Neuronal stem cell (in vitro differentiated cells): Measurements from ENCODE around the gene SLC41A3.
"Not testable (repeated sequence)": the region's sequence is repeated elsewhere in the genome, so short reads cannot be mapped to it uniquely, and the experiment has no call there.

ENCODE experiments used
- DNase-seq: peaks from one replicate; pipeline ENCODE4 v3.0.0-alpha.2; 2013; ENCODE audit warnings: low spot score
- H2AFZ ChIP-seq: one replicate; pipeline ENCODE4 v1.6.1; 2013; ENCODE audit warnings: mild to moderate bottlenecking, low read length, inconsistent platforms
- H2AK5ac ChIP-seq: 2 replicates; pipeline ENCODE4 v1.6.1; 2013; ENCODE audit warnings: low read depth, mild to moderate bottlenecking, inconsistent platforms, low read length, moderate library complexity, mixed read lengths
- H2BK120ac ChIP-seq: 2 replicates; pipeline ENCODE4 v1.6.1; 2013; ENCODE audit warnings: low read depth, mild to moderate bottlenecking, inconsistent platforms, low read length, moderate library complexity, mixed read lengths
- H2BK12ac ChIP-seq: one replicate; pipeline ENCODE4 v1.6.1; 2013; ENCODE audit warnings: low read length, inconsistent platforms
- H2BK15ac ChIP-seq: 2 replicates; pipeline ENCODE4 v1.6.1; 2013; ENCODE audit warnings: mild to moderate bottlenecking, low read length, inconsistent platforms, mixed read lengths
- H2BK5ac ChIP-seq: one replicate; pipeline ENCODE4 v1.6.1; 2013; ENCODE audit warnings: inconsistent platforms, mild to moderate bottlenecking, low read length, moderate library complexity
- H3K14ac ChIP-seq: one replicate; pipeline ENCODE4 v1.6.1; 2013; ENCODE audit warnings: low read length, inconsistent platforms
- H3K18ac ChIP-seq: 2 replicates; pipeline ENCODE4 v1.6.1; 2013; ENCODE audit warnings: low read length, inconsistent platforms
- H3K23ac ChIP-seq: 2 replicates; pipeline ENCODE4 v1.6.1; 2013; ENCODE audit warnings: low read depth, mild to moderate bottlenecking, mixed read lengths, low read length, inconsistent platforms; ENCODE audit not compliant: poor library complexity
- H3K27ac ChIP-seq: replicated peaks from 3 replicates; pipeline ENCODE4 v1.5.1; 2013; ENCODE audit warnings: low read length, inconsistent platforms
- H3K27me3 ChIP-seq, 3 experiments: 2 replicates each; pipeline ENCODE4 v1.6.1; 2013; ENCODE audit warnings: low read length in 3 of 3, mild to moderate bottlenecking in 2 of 3, inconsistent platforms in 1 of 3, low read depth in 1 of 3, mixed read lengths in 1 of 3, moderate library complexity in 1 of 3; ENCODE audit not compliant: control insufficient read depth in 3 of 3, insufficient read depth in 3 of 3
- H3K36me3 ChIP-seq, 2 donors: replicated peaks in 1 of 2; 2 replicates each; pipeline ENCODE4 v1.6.1; 2013; ENCODE audit warnings: low read length in 2 of 2; ENCODE audit not compliant: control insufficient read depth in 2 of 2, insufficient read depth in 2 of 2
- H3K4ac ChIP-seq: 2 replicates; pipeline ENCODE4 v1.6.1; 2013; ENCODE audit warnings: inconsistent platforms, mild to moderate bottlenecking, low read length, moderate library complexity
- H3K4me1 ChIP-seq, 2 donors: 1 replicate in 1 of 2; 2 replicates in 1 of 2; pipeline ENCODE4 v1.6.1; 2013; ENCODE audit warnings: low read length in 2 of 2, low read depth in 1 of 2; ENCODE audit not compliant: control insufficient read depth in 2 of 2, insufficient read depth in 1 of 2
- H3K4me2 ChIP-seq: one replicate; pipeline ENCODE4 v1.6.1; 2013; ENCODE audit warnings: mild to moderate bottlenecking, low read length, inconsistent platforms; ENCODE audit not compliant: insufficient read depth, poor library complexity, severe bottlenecking
- H3K4me3 ChIP-seq, 2 donors: 2 replicates each; pipeline ENCODE4 v1.5.1; 2013; ENCODE audit warnings: low read length in 2 of 2, mild to moderate bottlenecking in 2 of 2, inconsistent platforms in 1 of 2, moderate library complexity in 1 of 2
- H3K79me1 ChIP-seq: one replicate; pipeline ENCODE4 v1.6.1; 2013; ENCODE audit warnings: low read depth, mild to moderate bottlenecking, inconsistent platforms, low read length, moderate library complexity
- H3K9ac ChIP-seq: one replicate; pipeline ENCODE4 v1.6.1; 2013; ENCODE audit warnings: mild to moderate bottlenecking, low read depth, low read length, inconsistent platforms; ENCODE audit not compliant: poor library complexity
- H3K9me3 ChIP-seq, 2 donors: replicated peaks in 1 of 2; 2 replicates each; pipeline versions ENCODE3 to v1.6.1; 2013; ENCODE audit warnings: low read length in 2 of 2, mild to moderate bottlenecking in 2 of 2, inconsistent platforms in 1 of 2, low read depth in 1 of 2, mixed read lengths in 1 of 2, moderate library complexity in 1 of 2; ENCODE audit not compliant: control insufficient read depth in 2 of 2, insufficient read depth in 1 of 2
- H4K8ac ChIP-seq: one replicate; pipeline ENCODE4 v1.6.1; 2013; ENCODE audit warnings: low read depth, mild to moderate bottlenecking, inconsistent platforms, low read length, moderate library complexity
- H4K91ac ChIP-seq: one replicate; pipeline ENCODE4 v1.6.1; 2013; ENCODE audit warnings: low read length, low read depth, mild to moderate bottlenecking, inconsistent platforms; ENCODE audit not compliant: poor library complexity
- WGBS, 2 donors: extraction: QIAGEN DNeasy Blood & Tissue Kit; methylation state at CpG; one replicate each; pipeline ENCODE4 v1.1.7; 2013; ENCODE audit warnings: missing lambda C conversion rate in 2 of 2, mixed read lengths in 1 of 2; ENCODE audit not compliant: insufficient read length in 2 of 2, insufficient replicate concordance in 1 of 2; ENCODE audit errors: extremely low coverage in 2 of 2; 5-methylcytosine and 5-hydroxymethylcytosine counted together

The SLC41A3 gene

DNA sequence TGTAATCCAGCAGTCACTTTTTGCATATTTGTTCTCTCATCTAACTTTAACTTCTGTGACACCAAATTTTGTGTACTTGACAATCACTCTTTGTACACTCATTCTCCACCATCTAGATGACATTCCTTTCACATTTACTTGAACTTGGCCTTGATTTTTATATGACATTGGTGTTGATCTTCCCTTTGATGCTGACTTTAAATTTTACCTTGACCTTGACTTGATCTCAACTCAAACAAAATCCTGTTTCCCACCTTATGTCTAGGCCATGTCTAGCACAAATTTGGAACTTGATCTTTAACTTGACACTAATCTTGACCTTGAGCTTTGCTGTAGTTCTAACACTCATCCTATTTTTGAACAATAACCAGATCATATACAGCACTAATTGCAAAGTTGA is 81.7 kb downstream of the SLC41A3 start:
- H3K4me1 ChIP-seq, result no peaks in the 10 kb centered on the region
- no peak overlapping the region for H3K23ac ChIP-seq
- H4K8ac ChIP-seq, result no peak overlapping the region
- no peak overlapping the region for H3K18ac ChIP-seq
- H3K4ac ChIP-seq, result no peak overlapping the region
- no peak overlapping the region for H4K91ac ChIP-seq
- H2BK12ac ChIP-seq, result no peak overlapping the region
- no peak overlapping the region for H3K9ac ChIP-seq
- no peak overlapping the region for H3K4me3 ChIP-seq
- H3K4me2 ChIP-seq, result no peak overlapping the region
- H2BK15ac ChIP-seq, result no peak overlapping the region
- H3K9me3 ChIP-seq, result no peaks in the 10 kb centered on the region
- no peaks in the 10 kb centered on the region for H3K79me1 ChIP-seq
- H3K36me3 ChIP-seq, result peaks cover 5 to 23% of the 10 kb centered on the region in 2 donors
- H3K27me3 ChIP-seq, result no peaks in the 10 kb centered on the region
- no peak overlapping the region for H2BK5ac ChIP-seq
- DNase-seq, result no peak
- H3K14ac ChIP-seq, result no peak overlapping the region
- no peak overlapping the region for H3K27ac ChIP-seq
- H2AFZ ChIP-seq, result no peak overlapping the region
- no peak overlapping the region for H2BK120ac ChIP-seq
- H2AK5ac ChIP-seq, result no peak overlapping the region

DNA sequence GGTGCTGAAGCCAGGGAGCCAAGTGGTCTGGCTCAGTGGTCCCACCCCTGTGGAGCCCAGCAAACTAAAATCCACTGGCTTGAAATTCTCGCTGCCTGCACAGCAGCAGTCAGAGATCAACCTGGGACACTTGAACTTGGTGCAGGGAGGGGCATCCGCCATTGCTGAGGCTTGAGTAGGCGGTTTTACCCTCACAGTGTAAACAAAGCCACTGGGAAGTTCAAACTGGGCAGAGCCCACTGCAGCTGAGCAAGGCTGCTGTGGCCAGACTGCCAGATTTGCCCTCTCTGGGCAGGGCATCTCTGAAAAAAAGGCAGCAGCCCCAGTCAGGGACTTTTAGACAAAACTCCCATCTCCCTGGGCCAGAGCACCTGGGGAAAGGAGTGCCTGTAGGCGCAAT is 87.2 kb downstream of the SLC41A3 start:
- H3K27me3 ChIP-seq, H3K4me3 ChIP-seq, H3K36me3 ChIP-seq, H3K4me2 ChIP-seq, H3K9ac ChIP-seq, H2BK5ac ChIP-seq, H3K4me1 ChIP-seq, H3K4ac ChIP-seq, H3K23ac ChIP-seq, H4K91ac ChIP-seq, H3K79me1 ChIP-seq, H2BK15ac ChIP-seq, H2BK12ac ChIP-seq, H3K9me3 ChIP-seq, H3K18ac ChIP-seq, H3K27ac ChIP-seq, H4K8ac ChIP-seq, H2BK120ac ChIP-seq, H2AK5ac ChIP-seq, H2AFZ ChIP-seq, H3K14ac ChIP-seq, DNase-seq: not testable (repeated sequence)
- no CpG with 5 or more reads among the region's 4 CpGs for WGBS, 2 donors

DNA sequence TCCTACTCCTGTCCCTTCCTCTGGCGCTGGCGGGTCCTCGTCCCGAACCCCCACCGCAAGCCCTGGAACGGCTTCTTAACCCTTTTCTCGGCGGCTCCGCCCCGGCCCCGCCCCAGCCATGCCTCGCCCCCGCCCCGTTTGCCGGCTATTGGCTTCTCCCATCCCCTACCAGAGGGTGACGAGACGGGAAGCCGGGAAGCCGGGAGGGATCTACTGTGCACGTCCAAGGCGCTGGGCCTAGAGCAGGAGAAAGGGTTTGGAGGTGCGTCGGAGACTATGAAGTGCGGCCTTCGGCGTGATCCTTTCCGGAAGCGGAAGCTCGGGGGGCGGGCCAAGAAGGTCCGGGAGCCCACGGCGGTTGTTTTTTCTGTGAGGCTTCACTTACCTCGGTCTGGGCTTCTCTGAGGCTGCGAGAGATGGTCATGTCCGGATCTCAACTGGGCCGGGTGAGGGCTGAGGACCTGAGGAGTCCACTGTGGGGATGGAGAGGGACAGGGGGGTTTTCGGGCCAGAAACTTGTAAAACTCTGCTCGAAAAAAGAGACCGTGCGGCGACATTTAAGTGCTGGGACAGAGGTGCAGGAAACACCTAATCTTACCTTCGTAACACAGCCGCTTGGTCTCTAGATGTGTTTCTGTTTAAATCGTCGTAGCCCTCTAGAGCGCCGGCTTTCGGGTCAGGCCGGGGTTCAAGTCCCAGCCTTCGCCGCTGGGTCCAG is 93.5 kb downstream of the SLC41A3 start:
- Histone ChIP-seq H3K36me3 (no peaks in the 10 kb centered on the region), H3K27ac (peak overlapping the region; percentile 37), H2BK120ac (no peak overlapping the region), H2BK5ac (no peak overlapping the region), H3K4me1 (peaks cover 0 to 1% of the 10 kb centered on the region in 2 donors), H3K4me2 (peak overlapping the region; percentile 40), H2BK15ac (no peak overlapping the region), H4K91ac (no peak overlapping the region), H3K4ac (no peak overlapping the region), H3K23ac (peak overlapping the region; percentile 61), H4K8ac (no peak overlapping the region), H2AK5ac (no peak overlapping the region), H3K27me3 (no peaks in the 10 kb centered on the region), H3K9me3 (no peaks in the 10 kb centered on the region), H3K18ac (peak overlapping the region; percentile 7), H3K79me1 (no peaks in the 10 kb centered on the region), H3K4me3 (peak overlapping the region; percentile 59 to 77), H2BK12ac (no peak overlapping the region), H3K14ac (no peak overlapping the region), H3K9ac (no peak overlapping the region), H2AFZ (peak overlapping the region; percentile 97)
- DNase-seq, result no peak
- WGBS, 2 donors, result no CpG with 5 or more reads among the region's 52 CpGs

DNA sequence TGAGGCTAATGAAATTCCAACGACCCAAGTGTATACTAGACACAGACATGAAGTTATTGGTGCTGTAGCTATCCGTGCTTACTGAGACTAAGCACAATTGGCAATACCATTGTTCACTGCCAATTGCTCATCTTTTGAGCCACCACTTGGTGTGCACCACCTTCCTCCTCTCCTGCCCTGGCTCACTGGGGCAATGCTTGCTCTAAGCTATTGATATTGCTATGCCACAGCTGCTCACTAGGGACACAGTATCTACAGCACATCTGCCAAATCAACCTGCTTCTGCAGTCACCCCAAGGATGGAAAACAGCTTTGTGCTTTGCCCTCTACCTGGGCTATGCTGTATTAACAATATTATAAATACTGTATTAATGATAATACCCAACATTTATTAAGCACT is 99.0 kb downstream of the SLC41A3 start:
- H3K9me3 ChIP-seq, H4K91ac ChIP-seq, H3K4me2 ChIP-seq, H2BK12ac ChIP-seq, H3K79me1 ChIP-seq, DNase-seq, H2BK5ac ChIP-seq, H4K8ac ChIP-seq, H2BK120ac ChIP-seq, H3K4ac ChIP-seq, H3K4me1 ChIP-seq, H3K36me3 ChIP-seq, H3K4me3 ChIP-seq, H2BK15ac ChIP-seq, H3K27me3 ChIP-seq, H3K9ac ChIP-seq, H3K14ac ChIP-seq, H3K27ac ChIP-seq, H3K18ac ChIP-seq, H3K23ac ChIP-seq, H2AK5ac ChIP-seq, H2AFZ ChIP-seq: not testable (repeated sequence)
- no CpG with 5 or more reads among the region's 2 CpGs for WGBS, 2 donors
